ENCODE results near the gene SOD3.
A peak's percentile ranks its signal among the peaks of the same experiment; 100 is the strongest.

Gene SOD3

GRCh38 chr4:24751926-24752539, 43.3 kb upstream of the SOD3 start:
- H3K27ac ChIP-seq: no peak overlapping the region
- peaks cover 6% of the 10 kb centered on the region for H3K9me3 ChIP-seq (ENCODE audit: severe bottlenecking)
- no peak for TF ChIP-seq CTCF (IDR thresholded peaks at IDR 0.05; ENCODE audit: low read depth, low read length)
- DNase-seq: no peak
- no peak overlapping the region for H3K4me3 ChIP-seq (ENCODE audit: low read depth, low read length)
- no peaks in the 10 kb centered on the region for H3K36me3 ChIP-seq
- no peaks in the 10 kb centered on the region for H3K27me3 ChIP-seq (ENCODE audit: insufficient read depth, low read depth, severe bottlenecking)

GRCh38 chr4:24753519-24753918, 41.9 kb upstream of the SOD3 start:
- Histone ChIP-seq H3K9me3 (ENCODE audit: severe bottlenecking) (peaks cover 21% of the 10 kb centered on the region), H3K36me3 (no peaks in the 10 kb centered on the region), H3K27ac (no peak overlapping the region), H3K27me3 (ENCODE audit: insufficient read depth, low read depth, severe bottlenecking) (no peaks in the 10 kb centered on the region), H3K4me3 (ENCODE audit: low read depth, low read length) (no peak overlapping the region)
- no peak for TF ChIP-seq CTCF (IDR thresholded peaks at IDR 0.05; ENCODE audit: low read depth, low read length)
- no peak for DNase-seq

- DNase-seq: no peak
- no peaks in the 10 kb centered on the region for H3K27me3 ChIP-seq (ENCODE audit: insufficient read depth, low read depth, severe bottlenecking)
These were observed 40.8 kb upstream of the SOD3 start for GRCh38 chr4:24754571-24754970.

GRCh38 chr4:24763631-24764297, 31.6 kb upstream of the SOD3 start:
- Histone ChIP-seq H3K9me3 (ENCODE audit: severe bottlenecking) (no peaks in the 10 kb centered on the region), H3K4me3 (ENCODE audit: low read depth, low read length) (no peak overlapping the region), H3K27me3 (ENCODE audit: insufficient read depth, low read depth, severe bottlenecking) (no peaks in the 10 kb centered on the region), H3K27ac (peak overlapping the region; percentile 60), H3K36me3 (no peaks in the 10 kb centered on the region)
- DNase-seq: peak; percentile 76
- TF ChIP-seq CTCF (IDR thresholded peaks at IDR 0.05; ENCODE audit: low read depth, low read length): no peak

More at GRCh38 chr4:24754571-24754970, 40.8 kb upstream of the SOD3 start:
- no peak for TF ChIP-seq CTCF (IDR thresholded peaks at IDR 0.05; ENCODE audit: low read depth, low read length)
- Histone ChIP-seq H3K36me3 (no peaks in the 10 kb centered on the region), H3K27ac (no peak overlapping the region), H3K4me3 (ENCODE audit: low read depth, low read length) (no peak overlapping the region), H3K9me3 (ENCODE audit: severe bottlenecking) (peaks cover 21% of the 10 kb centered on the region)

- TF ChIP-seq CTCF (IDR thresholded peaks at IDR 0.05; ENCODE audit: low read depth, low read length): no peak
- Histone ChIP-seq H3K36me3 (no peaks in the 10 kb centered on the region), H3K27ac (peak overlapping the region; percentile 32), H3K9me3 (ENCODE audit: severe bottlenecking) (no peaks in the 10 kb centered on the region), H3K4me3 (ENCODE audit: low read depth, low read length) (no peak overlapping the region), H3K27me3 (ENCODE audit: insufficient read depth, low read depth, severe bottlenecking) (no peaks in the 10 kb centered on the region)
- DNase-seq: no peak
These were observed 31.0 kb upstream of the SOD3 start for GRCh38 chr4:24764345-24764744.
